ENCODE results near the gene BCL7B. TPM values are rescaled to one million over a fixed set of nuclear protein-coding genes. Genes with fewer than 3 reads are reported as not detected.
"Not testable (repeated sequence)": the region's sequence is repeated elsewhere in the genome, so short reads cannot be mapped to it uniquely, and the experiment has no call there.

BCL7B gene
- total RNA-seq, 4 donors from 2014 or later = 104 to 144 (median 108) TPM

- H3K36me3 ChIP-seq = peaks cover 0 to 59% of the 10 kb centered on the region in 2 donors
- no peak overlapping the region for H3K27ac ChIP-seq
- no peaks in the 10 kb centered on the region for H3K27me3 ChIP-seq
- no peaks in the 10 kb centered on the region for H3K9me3 ChIP-seq
- no peak overlapping the region for H3K4me3 ChIP-seq
- H3K4me1 ChIP-seq = no peaks in the 10 kb centered on the region
- no peak for ATAC-seq
- 54 to 61% methylated on average over 5 of the region's 5 CpGs for WGBS, 2 donors (ENCODE audit: low coverage in 1 of 2)
- TF ChIP-seq CTCF (IDR thresholded peaks at IDR 0.05) = no peak
- TF ChIP-seq POLR2A (IDR thresholded peaks at IDR 0.05) = no peak
- TF ChIP-seq EP300 (IDR thresholded peaks at IDR 0.05) = no peak
- TF ChIP-seq POLR2AphosphoS5 (IDR thresholded peaks at IDR 0.05) = no peak
Observed at GRCh38 chr7:73569042-73569608, 11.6 kb upstream of the BCL7B start.

DNA sequence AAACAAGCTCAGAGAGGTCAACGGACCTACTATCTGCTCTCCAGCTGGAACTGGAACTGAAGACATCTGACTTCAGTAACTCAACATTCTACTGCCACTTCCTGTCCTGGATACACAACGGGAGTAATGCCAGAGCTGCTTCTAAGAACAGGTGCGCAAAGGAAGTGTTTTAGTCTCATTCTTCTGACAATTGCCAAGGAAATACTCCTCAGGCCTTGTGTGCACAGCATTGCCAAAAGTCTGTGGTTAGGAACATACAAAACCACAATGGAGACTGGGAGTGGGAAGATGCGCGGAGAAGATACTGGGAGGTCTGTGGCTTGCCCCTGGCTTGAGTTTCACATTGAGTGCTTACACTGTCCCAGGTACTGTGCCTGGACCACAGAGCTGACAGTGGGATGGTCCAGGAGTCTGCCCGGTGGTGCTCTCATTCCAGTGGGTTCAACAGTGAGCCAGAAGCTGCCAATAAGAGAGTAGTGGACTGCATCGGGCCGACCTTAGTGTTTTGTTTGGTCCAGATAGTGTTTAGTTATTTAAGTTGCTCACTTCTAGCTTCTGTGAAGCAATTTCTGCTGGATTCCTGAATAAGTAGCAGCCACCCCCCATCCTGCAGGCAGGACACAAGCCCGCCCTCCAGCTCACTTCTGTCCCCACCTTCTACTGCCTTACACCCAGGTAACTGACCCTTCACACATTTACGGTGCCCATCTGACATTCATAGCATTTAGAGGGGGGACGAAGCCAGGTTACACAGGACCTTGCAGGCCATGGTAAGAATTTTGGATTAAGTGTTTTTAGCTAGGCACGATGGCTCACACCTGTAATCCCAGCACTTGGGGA is 10.6 kb upstream of the BCL7B start:
- 61 to 72% methylated on average over 3 to 6 of the region's 12 CpGs for WGBS, 2 donors (ENCODE audit: low coverage in 1 of 2)
- no peak overlapping the region for H3K4me3 ChIP-seq
- TF ChIP-seq POLR2A (IDR thresholded peaks at IDR 0.05) = no peak
- no peak for TF ChIP-seq CTCF (IDR thresholded peaks at IDR 0.05)
- TF ChIP-seq EP300 (IDR thresholded peaks at IDR 0.05) = no peak
- no peak for TF ChIP-seq POLR2AphosphoS5 (IDR thresholded peaks at IDR 0.05)
- H3K36me3 ChIP-seq = peaks cover 0 to 49% of the 10 kb centered on the region in 2 donors
- H3K27me3 ChIP-seq = no peaks in the 10 kb centered on the region
- no peaks in the 10 kb centered on the region for H3K9me3 ChIP-seq
- no peaks in the 10 kb centered on the region for H3K4me1 ChIP-seq
- ATAC-seq = no peak
- no peak overlapping the region for H3K27ac ChIP-seq

DNA sequence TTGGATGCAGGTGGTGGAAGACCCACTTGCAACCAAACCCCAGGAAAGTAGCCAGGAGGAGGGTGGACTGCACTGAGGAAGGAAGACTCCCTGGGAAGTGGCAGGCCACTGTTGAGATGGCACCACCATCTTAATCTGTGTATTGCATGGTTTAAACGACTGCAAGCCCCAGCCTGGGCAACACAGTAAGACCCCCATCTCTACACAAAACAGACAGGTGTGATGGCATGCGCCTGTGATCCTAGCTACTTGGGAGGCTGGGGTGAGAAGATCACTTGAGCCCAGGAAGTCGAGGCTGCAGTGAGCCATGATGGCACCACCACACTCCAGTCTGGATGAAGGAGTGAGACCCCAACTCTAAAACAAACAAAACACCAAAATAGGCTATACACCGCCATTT is 9.7 kb upstream of the BCL7B start:
- WGBS, 2 donors (ENCODE audit: low coverage in 1 of 2) = 89 to 100% methylated on average over 2 to 4 of the region's 4 CpGs

GRCh38 chr7:73566431-73566830 is 8.9 kb upstream of the BCL7B start:
- peaks cover 0 to 32% of the 10 kb centered on the region in 2 donors for H3K36me3 ChIP-seq
- not testable (repeated sequence) for H3K27me3 ChIP-seq, H3K9me3 ChIP-seq, H3K4me3 ChIP-seq, H3K4me1 ChIP-seq, H3K27ac ChIP-seq, ATAC-seq

More for the DNA sequence above, 9.7 kb upstream of the BCL7B start:
- no peak for TF ChIP-seq EP300 (IDR thresholded peaks at IDR 0.05)
- TF ChIP-seq POLR2AphosphoS5 (IDR thresholded peaks at IDR 0.05) = no peak
- TF ChIP-seq CTCF (IDR thresholded peaks at IDR 0.05) = no peak
- no peak for TF ChIP-seq POLR2A (IDR thresholded peaks at IDR 0.05)
- Histone ChIP-seq H3K4me3 (no peak overlapping the region), H3K9me3 (no peaks in the 10 kb centered on the region), H3K27me3 (no peaks in the 10 kb centered on the region), H3K27ac (no peak overlapping the region), H3K4me1 (no peaks in the 10 kb centered on the region), H3K36me3 (peaks cover 0 to 39% of the 10 kb centered on the region in 2 donors)
- ATAC-seq = no peak

DNA sequence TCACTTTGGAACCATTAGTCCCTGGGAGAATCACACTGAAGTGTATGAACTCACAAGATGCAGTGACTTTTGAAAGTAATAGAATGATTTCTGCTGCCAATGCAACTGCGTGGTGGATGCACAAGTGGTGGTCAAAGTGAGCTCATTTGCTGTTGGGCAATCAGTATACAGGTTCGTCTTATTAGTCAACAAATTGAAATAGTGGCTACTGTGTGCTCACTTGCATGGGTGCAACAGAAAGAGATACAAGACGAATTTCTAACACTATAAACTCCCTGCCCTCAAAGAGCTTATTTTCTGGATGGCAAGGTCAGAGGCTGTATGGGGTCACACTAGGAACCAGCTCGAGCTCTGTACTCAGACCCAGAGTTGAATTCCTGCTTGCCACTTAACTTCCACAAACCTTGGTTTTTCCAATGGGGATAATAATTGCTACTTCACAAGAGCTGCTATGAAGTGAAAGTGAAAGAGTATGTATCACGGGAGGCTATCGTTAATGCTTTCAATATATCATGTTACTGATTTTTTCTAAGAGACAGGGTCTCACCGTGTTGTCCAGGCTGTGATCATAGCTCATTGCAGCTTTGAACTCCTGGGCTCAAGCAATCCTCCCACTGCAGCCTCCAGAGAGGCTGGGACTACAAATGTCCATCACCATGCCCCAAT is 8.3 kb upstream of the BCL7B start:
- Histone ChIP-seq H3K27ac (no peak overlapping the region), H3K27me3 (no peaks in the 10 kb centered on the region), H3K4me1 (no peaks in the 10 kb centered on the region), H3K36me3 (peaks cover 0 to 26% of the 10 kb centered on the region in 2 donors), H3K4me3 (peak overlapping the region in 1 of 2 donors; percentile 25), H3K9me3 (no peaks in the 10 kb centered on the region)
- ATAC-seq = no peak
- TF ChIP-seq EP300 (IDR thresholded peaks at IDR 0.05) (no peak), CTCF (IDR thresholded peaks at IDR 0.05) (no peak), POLR2AphosphoS5 (IDR thresholded peaks at IDR 0.05) (no peak), POLR2A (IDR thresholded peaks at IDR 0.05) (no peak)
- WGBS, 2 donors (ENCODE audit: low coverage in 1 of 2) = 43 to 75% methylated on average over 6 to 7 of the region's 7 CpGs

All from gastroesophageal sphincter (tissue), 4 donors.